Amygdala (tissue), 56 donors: Measurements from ENCODE around the gene PIGV.
"Not testable (repeated sequence)": the region's sequence is repeated elsewhere in the genome, so short reads cannot be mapped to it uniquely, and the experiment has no call there.

Experiments
- DNase-seq, 56 donors: peaks; one replicate each; lab custom pipeline; 2025; lab: John Stamatoyannopoulos, UW

Gene PIGV

GRCh38 chr1:26790551-26790953 is 2.8 kb downstream of the PIGV start:
- DNase-seq = no peak

DNA sequence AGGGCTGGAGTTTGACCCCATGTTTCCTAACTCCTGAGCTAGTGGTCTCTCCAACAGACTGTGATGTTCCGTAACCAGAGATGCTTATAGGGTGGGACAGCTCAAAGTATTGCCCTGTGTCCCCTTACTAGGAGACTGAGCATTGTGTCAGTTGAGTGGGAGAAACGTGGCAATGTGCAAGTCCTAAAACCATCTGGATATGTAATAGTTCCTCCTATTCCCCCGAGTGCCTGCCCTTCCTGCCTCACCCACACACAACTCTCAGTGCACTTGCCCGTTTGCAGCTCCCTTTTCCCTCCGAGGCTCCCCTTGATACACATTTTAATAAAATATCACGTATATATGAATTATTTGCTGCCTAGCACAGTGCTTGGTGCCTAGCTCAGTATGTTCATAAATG is 3.4 kb downstream of the PIGV start:
- no peak for DNase-seq

GRCh38 chr1:26791626-26792025 is 3.9 kb downstream of the PIGV start:
- no peak for DNase-seq

DNA sequence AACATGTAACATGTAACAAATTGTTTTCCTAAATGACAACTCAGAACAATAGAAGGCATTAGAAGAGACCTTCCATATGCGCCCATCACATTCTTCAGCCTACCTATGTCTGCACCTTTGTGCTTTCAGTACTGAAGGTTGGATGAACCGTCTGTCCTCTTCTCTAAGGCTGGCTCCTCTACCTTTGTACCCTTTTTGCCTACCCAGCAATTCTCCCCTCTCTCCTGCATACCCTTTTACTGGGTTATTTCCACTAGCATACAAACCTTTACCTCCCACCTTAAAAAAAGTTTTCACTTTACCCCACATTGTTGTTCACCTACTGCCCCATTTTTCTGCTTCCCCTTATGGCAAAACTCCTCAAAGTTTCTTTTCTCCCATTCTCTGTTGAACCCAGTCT is 5.2 kb downstream of the PIGV start:
- no peak for DNase-seq

- peak in 18 of 56 donors; percentile 2 to 56 (median 22) for DNase-seq
These were observed 6.6 kb downstream of the PIGV start for GRCh38 chr1:26794391-26794790.

- no peak for DNase-seq
These were observed 9.9 kb downstream of the PIGV start for GRCh38 chr1:26797627-26798026.

DNA sequence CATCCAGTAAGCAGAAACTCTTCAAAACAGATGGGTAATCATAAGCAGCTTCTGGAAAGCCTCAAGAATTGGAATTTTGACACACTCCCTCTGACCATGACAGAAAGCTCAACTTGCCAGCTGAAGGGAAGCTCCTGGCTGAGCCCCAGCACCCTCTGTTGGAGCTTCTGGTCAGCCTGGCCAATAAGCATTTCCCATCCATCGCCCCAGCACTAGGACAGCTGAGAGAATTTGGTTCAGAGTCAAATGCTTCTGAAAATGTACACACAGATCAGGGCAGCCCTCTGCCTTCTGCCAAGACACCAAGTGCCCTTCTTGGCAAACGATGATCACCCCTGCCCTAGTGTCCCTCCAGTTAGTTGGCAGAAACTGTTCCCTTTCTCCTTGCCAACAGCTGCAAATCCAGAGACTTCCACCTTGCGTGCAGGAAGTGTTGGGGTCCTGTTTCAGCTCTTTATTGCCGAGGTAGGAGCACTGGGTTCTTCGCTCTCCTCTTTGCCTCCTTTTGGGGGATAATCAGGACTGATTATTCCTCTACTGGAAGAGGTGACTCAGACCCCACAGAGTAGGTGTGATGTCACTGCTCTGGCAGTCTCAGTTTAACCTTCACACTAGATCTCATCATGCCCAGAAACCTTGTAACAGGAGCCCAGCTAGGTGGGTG is 11.9 kb downstream of the PIGV start:
- peak in 42 of 56 donors; percentile 11 to 77 (median 46) for DNase-seq

GRCh38 chr1:26803932-26804331 is 16.2 kb downstream of the PIGV start:
- not testable (repeated sequence) for DNase-seq

DNA sequence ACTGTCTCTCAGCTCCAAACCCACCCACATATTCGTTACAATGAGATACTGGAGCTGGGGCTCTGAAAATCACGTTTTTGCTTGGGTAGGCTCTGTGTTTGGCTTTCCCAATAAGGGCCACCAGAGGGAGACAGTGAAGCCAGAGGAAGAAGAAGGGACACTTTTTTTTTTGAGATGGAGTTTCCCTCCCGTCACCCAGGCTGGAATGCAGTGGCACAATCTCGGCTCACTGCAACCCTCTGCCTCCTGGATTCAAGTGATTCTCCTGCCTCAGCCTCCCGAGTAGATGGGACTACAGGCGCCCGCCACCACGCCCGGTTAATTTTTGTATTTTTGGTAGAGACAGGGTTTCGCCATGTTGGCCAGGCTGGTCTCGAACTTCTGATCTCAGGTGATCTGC is 22.4 kb downstream of the PIGV start:
- DNase-seq = peak in 16 of 56 donors; percentile 7 to 73 (median 24)

DNA sequence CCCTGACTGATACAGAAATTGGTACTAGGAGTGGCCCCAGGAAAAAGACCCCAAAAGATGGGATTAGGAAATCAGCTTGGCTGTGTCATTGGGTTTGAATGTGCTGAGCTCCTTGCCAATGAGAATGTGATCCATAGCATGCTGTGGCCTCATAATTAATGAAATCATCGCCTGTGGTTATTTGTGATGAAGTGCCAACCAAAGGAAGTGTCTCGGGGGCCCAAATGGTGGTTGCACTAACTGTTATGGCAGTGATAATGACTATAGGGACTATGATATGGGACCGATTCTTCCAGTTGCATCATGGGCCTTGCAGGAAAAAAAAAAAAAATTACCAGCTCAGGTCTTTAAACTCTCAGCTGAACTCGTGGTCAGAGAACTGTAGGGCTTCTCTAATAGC is 23.3 kb downstream of the PIGV start:
- DNase-seq = no peak

DNA sequence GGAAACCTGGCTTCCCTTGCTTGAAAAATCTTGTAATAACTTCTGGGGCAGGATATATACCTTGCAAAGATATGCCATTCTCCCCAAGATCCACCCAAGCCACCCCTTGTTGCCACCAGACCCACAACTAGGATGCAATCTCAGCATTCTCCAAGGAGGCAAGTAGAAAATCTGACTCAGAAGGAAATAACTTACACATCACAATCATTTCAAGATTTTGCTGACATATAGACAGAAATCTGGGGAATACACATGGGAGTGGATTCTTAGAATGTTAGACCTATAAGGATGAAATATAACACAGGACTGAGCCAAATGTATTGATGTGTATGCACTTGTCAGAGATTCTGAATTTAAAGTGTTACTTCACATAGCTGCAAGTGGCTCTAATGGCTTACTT is 24.0 kb downstream of the PIGV start:
- DNase-seq = no peak

DNA sequence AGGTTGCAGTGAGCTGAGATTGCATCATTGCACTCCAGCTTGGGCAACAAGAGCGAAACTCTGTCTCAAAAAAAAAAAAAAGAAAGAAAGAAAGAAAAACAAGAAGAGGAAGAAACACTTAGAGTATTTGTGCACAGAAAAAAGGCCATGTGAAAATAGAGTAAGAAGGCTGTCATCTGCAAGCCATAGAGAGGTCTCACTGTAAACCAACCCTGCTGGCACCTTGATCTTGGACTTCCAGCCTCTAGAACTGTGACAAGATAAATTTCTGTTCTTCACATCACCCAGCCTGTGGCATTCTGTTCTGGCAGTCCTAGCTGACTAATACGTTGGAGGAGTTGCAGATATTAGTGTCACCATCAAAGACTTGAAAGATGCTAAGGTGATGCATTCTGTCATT is 26.6 kb downstream of the PIGV start:
- DNase-seq = no peak

DNA sequence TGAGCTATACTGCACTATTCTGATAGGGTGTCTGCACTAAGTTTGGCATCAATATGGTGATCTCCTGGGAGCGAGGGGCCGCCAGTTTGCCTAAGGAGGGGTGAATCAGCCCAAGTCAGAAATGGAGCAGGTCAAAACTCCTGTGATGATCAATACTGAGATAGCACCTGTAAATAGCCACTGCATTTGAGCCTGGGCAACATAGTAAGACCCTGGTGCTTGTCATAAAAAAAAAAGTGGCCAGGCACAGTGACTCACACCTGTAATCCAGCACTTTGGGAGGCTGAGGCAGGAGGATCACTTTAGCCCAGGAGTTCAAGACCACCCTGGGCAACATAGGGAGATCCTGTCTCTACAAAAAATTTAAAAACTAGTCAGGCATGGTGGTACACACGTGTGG is 27.1 kb downstream of the PIGV start:
- no peak for DNase-seq

DNA sequence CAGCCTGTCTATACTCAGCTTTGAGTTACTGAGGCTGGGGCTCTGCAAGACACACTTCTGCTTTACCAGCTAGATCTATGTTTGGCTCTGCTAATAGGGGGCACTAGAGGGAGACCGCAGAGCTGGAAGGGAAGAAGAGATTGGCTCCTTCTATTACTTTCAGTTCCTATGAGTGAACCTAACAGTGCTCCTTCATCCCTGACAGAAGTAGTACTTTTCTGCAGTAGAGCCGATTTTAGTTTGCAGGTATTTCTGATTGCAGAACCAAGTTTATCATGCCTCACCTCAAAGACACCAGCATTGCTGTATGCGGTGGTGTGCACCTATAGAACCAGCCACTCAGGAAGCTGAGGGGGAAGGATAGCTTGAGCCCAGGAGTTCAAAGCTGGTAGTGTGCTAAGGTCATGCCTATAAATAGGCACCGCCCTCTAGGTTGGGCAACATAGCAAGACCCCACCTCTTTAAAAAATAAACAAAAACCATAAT is 33.1 kb downstream of the PIGV start:
- peak in 1 of 56 donors; percentile 7 for DNase-seq

- no peak for DNase-seq
These were observed 35.1 kb downstream of the PIGV start for GRCh38 chr1:26822737-26823395.

GRCh38 chr1:26824731-26825130 is 37.0 kb downstream of the PIGV start:
- no peak for DNase-seq

GRCh38 chr1:26826261-26827105 is 38.7 kb downstream of the PIGV start, which contains the start of gene ZDHHC18:
ZDHHC18 (plus strand) TSS chr1:26826688; CDS start chr1:26826805, 117 bp downstream.
- peak in 42 of 56 donors; percentile 6 to 76 (median 55) for DNase-seq

DNA sequence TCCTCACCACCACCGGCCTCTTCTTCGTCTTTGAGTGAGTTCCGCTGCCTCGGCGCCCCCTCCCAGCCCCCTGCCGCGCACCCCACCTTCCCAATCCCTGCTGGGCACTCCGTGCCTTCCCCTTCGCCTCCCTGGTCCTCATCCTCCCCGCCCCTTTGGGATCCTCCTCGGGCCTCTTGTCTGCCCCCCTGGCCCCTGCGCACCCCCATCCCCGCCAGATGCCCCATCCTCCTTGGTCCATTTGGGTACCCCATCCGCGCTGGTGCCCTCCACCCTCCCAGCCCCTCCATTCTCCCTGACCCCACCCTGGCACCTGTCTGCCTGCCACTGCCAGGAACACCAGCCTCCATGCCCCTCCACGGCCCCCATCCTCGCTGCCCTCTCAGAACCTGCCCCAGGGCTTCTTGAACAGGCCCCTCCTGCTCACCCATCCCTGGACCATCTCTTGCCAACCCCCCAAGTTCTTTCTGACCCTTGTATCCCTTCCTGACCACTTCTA is 39.4 kb downstream of the PIGV start:
- no peak for DNase-seq

DNA sequence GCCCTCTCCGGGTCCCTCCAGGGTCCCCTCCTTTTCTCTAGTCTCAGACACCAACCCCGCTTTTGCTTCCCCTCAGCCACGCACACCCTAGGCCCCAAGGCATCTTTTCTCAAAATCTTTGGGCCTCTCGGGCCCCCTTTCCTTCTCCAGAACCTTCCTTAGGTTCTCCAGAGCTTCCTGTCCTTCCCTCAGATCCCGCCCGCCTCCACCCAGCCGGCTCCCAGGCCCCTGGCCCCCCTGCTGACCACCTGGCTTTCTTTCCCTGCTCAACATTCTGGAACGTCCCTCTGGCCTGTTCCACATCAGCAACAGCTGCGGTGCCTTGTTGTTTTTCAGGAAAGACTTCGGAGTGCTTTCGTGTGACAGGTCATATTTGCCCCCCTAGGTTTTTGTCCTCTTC is 39.9 kb downstream of the PIGV start:
- DNase-seq = no peak

DNA sequence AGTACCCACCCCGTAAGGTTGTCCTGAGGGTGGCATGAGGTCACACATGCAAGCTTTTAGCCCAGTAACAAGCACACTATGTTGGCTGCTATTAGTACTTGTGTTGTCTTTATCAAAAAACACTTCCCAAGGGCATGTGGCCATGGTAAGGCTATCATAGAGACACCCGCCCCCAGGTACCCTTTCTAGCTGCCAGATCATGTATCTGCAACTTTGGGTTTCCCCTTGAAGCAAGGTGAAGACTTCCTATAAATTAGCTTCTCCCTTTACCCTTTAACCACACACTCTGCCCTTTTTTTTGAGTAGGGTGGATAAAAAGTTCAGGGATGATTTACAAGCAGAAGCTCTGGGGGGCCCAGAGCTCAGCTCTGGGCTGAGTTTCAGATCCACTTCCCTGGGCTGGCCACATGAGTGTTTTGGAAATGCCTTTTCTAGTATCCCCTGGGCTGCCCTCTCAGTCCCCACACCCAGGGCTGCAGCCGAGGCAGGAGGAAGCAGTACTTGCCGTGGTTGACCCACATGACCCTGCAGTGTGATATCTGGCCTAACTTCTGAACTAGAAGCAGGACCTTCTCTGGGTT is 40.8 kb downstream of the PIGV start:
- peak in 6 of 56 donors; percentile 9 to 49 (median 29) for DNase-seq
